HG02970 (cell line): ENCODE results near the gene RAD23A.
"Not testable (repeated sequence)": the region's sequence is repeated elsewhere in the genome, so short reads cannot be mapped to it uniquely, and the experiment has no call there.

ENCODE experiments used
- ATAC-seq: cut with Tn5 transposase; IDR thresholded peaks from one replicate; pipeline ENCODE4 v1.9.1; 2021; ENCODE audit warnings: mild to moderate bottlenecking, moderate library complexity, moderate number of reproducible peaks; ENCODE audit not compliant: unreplicated experiment, low FRiP score

Gene RAD23A

DNA sequence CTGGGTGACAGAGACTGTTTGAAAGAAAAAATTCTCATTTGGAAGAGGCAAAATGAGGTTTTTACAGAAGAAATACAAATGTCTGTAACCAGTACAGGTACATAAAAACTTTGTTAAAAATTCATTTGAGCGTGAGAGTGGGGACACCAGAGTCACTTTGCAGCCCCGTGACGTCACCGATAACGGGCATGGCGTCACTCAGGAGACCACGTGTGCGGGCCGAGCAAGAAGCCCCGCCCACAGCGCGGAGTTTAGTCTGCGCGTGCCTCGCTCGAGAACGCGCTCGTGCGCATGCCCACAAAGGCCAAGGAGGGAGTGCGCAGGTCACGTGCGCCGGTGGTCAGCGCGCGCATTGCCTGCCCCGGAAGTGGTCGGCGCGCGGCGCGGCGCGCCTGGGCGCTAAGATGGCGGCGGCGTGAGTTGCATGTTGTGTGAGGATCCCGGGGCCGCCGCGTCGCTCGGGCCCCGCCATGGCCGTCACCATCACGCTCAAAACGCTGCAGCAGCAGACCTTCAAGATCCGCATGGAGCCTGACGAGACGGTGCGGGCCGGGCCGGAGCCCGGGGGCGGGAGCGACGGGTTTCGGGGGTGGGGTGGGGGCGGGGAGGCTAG is at the start of gene RAD23A:
TSS of gene RAD23A (plus strand) at position 384 of the 613 bp plus-strand sequence. CDS start at position 471, 87 bp downstream.
- ATAC-seq = peak; percentile 81

DNA sequence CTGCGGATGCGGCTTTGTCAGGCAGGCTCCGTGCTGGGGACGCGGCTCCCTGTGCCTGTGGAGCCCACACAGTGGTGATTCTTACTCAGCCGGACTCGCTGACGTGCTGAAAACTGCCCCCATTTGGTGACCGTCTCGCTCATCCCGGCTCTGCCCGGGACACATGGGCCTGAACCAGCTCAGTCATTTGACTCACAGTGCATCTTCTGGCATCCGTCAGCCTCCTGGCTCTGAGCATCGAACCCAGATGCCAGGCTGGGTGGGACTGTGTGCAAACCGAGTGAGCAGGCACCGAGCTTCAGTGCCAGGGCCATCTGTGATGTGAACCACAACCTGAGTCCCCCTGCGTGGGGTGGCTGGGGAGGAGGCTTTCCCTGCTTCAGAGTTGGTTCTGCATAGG is 49.2 kb upstream of the RAD23A start:
- no peak for ATAC-seq

DNA sequence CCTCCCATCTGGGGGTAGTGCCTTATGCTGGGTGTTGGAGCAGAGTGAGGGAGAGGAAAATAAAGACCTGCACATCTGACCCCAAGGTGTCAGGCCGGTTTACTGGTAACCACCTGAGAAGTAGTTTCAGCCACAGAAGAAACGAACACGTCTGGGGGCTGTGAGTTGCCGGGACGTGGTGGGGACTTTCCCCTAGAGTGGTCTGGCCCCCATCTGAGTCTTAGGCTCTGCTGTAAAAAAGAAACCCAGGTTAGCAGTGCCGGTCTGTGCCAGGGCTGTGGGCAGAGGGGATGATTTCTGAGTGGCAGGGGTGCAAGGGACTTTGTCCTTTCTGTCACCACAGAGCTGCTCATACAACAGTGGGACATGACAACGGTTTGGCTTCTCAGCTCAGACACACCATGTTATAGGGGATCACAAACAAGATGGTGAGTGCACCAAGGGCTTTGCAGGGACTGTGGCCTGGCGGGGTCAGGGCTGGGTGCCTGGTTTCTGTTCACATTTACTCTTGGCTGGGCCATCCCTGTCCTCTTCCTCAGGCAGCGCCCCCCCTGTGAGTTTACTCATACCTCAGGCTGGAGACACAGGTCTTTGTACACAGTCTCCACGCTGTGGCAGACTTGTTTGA is 45.7 kb upstream of the RAD23A start:
- ATAC-seq = peak; percentile 49

DNA sequence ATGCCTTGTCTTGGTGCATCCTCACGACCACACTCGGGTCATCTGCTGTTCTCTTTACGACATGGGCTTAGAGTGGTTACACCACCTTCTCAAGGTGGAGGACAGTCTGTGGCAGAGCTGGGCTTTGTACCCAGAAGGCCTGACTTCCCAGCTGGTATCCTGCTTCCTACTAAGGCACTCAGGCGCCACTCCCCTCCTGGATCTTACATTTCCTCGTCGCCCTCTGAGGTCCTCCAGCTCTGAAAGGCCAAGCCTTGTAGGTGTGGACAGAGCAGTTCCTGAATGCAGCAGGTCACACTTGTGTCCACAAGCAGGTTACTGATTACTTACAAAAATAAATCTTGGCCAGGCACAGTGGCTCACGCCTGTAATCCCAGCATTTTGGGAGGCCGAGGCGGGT is 38.5 kb upstream of the RAD23A start:
- ATAC-seq = no peak

DNA sequence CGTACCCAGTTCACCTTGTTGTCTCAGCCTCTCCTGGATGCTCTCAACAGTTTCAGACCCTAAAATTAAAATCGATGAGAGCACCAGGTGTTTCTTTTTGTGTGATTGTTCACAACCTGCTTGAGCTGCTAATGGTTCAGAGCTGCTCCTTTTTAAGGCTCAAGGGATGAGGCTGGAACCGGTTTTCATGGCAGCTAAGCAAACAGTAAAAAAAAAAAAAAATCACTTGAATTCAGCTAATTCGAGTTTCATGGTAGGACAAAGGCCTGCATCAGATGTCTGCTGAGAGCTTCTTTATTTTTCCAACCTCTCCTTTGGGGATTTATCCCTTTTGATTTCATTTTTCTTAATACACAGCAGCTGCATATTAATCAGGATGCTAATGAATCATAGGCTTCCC is 33.1 kb upstream of the RAD23A start:
- ATAC-seq = no peak

DNA sequence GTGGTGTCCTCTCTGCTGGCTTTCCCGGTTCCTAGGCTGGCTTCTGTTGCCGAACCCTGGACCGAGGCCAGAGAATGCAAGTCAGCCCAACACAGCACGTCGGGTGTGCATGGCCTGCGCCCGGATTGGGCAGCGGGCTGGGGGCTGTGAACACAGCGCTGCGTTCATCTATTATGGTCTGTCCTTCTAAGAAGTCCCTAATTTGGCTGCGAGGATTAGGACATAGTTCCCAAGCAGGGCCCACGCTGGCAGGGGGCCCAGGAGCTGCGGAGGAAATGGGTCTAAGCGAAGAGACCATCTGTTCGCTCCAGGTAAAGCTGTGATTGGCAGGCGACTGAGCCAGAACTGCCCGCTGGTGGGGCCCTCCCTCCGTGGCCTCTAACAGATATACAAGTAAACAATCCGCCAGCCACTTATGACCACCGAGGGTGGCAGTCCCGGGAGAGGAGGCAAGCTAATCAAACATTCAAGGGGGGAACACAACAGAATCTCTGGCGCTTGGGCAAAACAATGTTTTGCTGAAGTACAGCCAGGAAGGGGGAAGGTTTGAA is 32.6 kb upstream of the RAD23A start:
- no peak for ATAC-seq

DNA sequence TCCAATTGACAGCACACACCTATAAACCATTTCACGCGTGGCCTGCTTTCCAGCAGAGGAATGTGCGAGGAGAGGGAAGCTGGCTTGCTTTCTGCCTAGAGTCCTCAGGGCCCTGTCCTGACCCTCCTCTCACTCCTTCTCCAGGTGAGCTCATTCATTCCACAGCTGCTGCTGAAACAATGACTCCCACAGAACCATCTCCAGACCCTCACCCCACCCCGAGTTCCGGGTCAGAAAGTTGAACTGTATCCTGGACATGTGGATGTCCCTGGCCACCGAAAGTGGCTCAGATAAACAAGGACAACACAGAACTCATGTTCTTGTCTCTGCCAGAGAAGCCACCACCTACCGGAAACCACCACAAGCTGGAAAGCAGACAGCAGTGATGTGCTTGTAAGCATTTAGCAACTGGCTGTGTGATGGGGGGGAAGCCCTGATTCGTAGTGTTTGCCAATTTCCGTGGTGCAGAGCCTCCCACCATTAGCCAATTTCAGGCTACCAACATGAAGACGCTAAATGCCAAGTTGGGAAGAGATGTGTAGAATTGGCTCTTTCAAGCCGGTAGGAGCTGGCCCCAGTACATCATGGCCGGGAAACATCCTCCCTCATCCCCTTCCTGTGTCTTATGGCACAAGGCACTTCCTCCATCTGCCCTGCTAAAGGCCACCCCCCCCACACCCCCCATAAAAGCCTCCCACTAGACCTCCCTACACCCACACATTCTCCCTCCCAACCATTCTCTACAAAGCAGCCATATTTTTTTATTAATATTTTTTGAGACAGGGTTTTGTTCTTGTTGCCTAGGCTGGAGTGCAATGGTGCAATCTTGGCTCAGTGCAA is 31.6 kb upstream of the RAD23A start:
- no peak for ATAC-seq

DNA sequence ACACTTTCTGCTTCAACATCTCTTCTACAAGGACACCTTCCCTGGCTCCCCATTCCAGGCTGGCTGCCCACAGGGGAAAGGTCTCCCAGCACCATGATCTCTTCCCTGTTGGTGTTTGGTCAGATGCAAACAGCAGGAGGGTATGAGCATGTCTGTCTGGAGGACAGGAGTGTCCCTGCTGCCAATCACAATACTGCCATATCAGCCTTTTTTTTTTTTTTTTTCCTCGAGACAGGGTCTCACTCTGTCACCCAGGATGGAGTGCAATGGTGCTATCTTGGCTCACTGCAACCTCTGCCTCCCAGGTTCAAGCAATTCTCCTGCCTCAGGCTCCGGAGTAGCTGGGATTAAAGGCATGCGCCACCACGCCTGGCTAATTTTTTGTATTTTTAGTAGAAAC is 29.8 kb upstream of the RAD23A start:
- not testable (repeated sequence) for ATAC-seq

DNA sequence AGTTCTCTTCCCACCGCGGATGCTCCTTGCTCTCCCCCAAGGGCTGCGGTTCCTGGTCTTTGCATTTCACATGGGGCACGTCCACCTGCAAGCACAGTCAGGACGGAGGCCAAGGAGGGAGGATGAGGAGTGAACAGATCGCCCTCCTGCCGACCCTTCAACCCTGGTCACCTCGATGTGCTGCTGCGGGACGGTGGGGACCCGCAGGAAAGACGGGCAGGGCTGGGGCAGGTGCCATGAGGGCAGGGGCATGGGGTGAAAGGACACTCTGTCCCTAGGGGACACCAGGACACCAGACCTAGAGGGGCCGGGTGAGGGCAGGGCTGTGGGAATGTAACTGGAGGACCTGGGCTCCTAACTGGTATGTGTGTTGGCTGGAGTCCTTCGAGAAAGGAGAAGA is 27.4 kb upstream of the RAD23A start:
- no peak for ATAC-seq

DNA sequence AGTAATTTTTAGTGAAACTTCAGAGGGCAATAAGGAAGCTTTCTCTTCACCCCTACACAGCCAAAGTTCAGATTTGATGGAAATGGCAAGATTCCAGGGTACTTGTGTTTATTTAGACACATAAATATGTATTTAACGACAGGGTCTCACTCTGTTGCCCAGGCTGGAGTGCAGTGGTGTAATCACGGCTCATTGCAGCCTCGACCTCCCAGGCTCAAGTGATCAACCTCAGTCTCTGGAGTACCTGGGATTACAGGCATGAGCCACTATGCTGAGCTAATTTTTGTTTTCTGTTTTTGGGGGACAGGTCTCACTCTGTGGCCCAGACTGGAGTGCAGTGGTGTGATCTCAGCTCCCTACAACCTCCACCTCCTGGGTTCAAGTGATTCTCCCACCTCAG is 24.6 kb upstream of the RAD23A start:
- ATAC-seq = no peak

DNA sequence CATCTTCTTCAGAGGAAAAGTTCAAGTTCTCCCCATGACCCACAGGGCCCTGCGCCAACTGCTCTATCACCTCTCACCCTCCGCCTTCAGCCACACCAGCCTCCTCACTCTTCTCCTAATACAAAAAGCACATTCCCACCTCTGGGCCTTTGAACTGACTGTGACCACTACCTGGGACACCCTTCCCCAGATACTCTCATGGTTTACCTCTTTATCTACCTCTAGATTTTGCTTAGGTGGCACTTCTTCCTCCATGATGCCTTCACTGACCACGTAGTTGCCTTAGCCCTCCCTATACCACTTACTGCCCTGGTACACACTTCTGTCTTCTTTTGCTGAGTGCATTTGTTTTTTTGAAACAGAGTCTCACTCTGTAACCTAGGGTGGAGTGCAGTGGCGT is 22.7 kb upstream of the RAD23A start:
- no peak for ATAC-seq

DNA sequence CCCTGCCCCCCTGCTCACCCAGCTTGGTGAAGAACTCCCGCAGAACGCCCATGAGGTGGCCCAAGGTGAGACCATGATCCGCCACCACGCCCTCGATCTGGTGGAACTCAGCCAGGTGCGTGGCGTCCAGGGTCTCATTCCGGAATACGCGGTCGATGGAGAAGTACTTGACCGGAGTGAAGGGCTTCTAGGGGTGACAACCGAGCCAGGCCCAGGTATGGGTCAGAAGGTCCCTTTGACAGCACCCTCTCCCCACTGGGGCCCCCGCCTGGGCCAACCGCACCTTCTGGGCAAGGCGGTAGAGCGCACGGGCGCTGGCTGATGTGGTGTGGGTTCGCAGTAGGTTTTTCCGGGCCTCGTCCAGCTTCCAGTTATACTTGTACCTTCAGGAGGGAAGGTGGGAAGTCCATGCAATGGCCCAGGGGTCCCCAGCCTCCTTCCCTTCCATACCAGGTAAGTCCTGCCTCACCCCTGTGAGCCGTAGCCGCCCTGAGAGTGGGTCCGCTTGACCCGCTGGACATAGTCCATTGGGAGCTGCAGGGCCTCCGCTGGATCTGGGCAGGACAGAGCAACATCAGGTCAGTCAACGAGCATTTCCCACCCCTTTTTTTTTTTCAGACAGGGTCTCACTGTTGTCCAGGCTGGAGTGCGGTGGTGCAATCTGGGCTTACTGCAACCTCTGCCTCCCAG is 20.9 kb upstream of the RAD23A start:
- ATAC-seq = no peak

DNA sequence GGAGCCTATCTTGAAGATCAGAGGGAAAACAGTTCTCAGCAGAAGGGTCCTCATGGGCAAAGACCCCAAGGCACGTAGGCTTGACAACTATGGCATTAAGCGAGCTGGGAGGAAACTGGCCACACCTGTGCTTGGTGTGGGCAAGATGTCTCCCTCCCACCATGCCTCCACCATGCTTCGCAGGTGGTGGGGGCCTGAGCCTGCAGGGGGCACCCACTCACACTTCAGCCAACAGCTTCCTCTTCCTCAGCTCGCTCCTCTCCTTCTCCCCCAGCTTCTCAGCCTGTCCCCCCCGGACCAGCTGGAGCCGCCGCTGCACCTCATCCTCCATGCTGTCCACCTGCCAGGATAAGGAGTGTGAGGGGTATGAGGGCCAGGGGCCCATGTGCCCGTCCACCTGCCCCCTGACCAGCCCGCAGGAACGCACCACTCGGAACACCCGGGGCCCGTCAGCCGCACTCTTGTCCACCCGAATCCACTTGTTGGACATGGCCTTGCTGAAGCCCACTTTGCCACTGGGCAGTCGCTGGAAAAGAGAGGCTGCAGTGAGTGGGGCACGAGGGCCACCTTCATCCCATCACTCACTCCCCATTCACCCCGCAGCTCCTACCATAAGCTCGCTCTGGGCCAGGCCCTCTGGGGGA is 15.5 kb upstream of the RAD23A start:
- ATAC-seq = no peak

DNA sequence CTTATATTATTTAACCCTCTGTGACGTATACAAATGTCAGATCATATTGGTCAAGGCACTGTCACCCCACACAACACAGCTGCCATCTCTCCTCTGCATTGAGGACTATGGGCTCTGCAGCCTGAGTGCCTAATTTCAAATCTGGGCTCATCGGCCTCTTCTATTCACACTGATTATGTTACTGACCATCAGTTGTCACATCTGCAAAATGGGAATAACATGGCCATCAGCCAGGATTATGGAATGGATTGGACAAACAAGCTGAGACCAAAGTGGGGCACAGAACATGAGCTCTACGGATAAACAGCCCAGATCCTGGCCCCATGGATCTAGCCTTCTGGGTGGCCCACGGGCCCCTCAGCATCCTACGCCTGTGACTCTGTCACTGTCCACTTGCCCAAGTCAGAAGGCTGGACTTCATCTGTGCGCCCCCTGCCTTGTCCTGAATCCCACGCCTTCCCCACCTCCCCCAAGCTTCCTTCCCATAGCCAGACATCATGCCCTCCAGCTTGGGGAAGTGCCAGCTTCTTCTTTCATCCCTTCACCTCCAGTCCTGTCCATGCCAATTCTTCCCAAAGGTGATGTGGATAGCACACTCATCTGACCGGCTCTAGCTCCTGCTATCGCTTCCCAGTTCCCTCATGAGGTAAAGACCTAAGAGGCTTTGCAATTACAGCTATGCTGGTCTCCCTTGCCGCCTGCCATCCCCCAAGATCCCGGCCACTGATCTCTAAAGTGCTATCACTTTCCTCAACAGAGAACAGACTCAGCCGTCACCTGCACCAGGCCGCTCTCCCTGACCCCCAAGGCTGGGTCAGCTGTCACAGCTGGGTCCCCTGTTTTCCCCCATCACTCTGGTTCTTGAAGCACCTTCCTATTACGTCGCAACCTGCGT is 13.0 kb upstream of the RAD23A start:
- no peak for ATAC-seq

DNA sequence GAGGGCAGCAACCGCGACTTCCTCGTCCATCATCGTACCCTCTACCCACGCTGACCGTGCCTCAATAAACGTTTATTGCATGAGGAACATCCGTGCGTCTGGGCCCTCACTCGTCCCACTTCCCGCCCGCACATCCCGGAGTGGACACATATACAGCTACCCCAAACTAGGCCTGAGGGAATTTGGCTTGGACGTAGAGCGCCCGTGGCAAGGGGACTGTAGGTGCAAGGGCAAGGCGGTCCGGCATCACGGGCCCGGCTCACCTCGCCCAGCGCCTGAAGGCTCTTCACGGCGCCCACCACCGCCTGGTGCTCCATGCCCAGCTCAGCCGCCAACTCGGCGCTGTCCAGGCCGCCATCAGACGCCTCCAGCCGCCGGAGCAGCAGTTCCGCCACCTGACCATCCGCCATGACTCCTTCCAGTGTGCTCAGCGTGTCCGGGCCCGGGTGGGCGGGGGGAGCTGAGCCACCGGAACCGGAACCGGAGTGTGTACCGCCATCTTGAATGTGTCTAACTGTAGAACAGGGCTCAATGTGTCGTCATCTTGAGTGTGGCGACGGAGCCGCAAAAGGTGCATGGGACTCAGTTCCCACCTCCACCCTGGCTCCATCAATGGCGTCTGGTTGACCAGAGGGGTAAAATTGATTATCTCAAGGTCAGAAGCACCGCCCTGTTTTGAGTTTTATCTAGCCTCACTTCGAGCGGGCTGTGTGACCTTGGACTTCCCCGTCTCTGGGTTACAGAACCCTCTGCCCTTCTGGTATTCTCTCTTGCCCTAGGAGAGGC is 12.2 kb upstream of the RAD23A start, which contains the start of gene FARSA:
TSS of gene FARSA (minus strand) at position 425 of the 786 bp plus-strand sequence. CDS start at position 410, 15 bp downstream.
- ATAC-seq = peak; percentile 38

DNA sequence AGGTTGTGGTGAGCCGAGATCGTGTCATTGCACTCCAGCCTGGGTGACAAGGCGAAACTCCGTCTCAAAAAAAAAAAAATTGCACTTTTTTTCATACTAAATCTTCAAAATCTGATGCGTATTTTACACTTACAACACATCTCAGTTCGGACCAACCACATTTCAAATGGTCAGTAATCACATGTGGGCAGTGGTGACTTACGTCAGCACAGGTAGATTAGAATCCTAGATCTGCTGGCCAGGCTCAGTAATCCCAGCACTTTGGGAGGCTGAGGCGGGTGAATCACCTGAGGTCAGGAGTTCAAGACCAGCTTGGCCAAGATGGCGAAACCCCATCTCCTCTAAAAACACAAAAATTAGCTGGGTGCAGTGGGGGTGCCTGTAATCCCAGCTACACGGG is 10.6 kb upstream of the RAD23A start:
- no peak for ATAC-seq

DNA sequence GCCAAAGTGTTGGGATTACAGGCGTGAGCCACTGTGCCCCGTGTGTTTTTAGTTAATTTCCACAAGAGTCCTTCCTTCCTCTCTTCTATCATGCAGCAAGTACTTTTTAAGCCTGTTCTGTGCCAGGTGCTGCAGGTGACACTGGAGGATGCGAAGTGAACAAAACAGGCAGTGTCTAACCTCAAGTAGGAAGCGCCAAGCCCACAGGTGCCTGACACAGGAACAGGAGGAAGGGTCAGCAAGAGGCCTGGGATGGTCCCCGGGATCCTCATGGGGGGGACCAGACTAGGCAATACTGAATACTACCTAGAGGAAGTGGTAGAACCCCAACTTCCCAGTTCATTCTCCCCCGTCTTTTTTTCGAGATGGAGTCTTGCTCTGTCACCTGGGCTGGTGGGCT is 9.1 kb upstream of the RAD23A start:
- ATAC-seq = no peak
